Heart right ventricle (tissue), 16 donors: ENCODE measurements around the gene ARID5B. TPM values are rescaled to one million over a fixed set of nuclear protein-coding genes. Genes with fewer than 3 reads are reported as not detected.

ENCODE experiments used
- ATAC-seq, 8 donors: fragments of 200-7000 bp; cut with Tn5 transposase; one replicate each; pipeline ENCODE4 v1.9.1; 2020; ENCODE audit warnings: mild to moderate bottlenecking in 8 of 8, moderate library complexity in 8 of 8, moderate number of reproducible peaks in 1 of 8
- DNase-seq, 2 donors: peaks; one replicate each; pipeline ENCODE4 v3.0.0-alpha.2; 2020
- H3K27ac ChIP-seq, 10 donors: fragments of 200-600 bp; sonication (generic) in 2 of 10; one replicate each; pipeline versions ENCODE4 v1.5.0 to v1.8.0; 2020 to 2022; ENCODE audit warnings: mild to moderate bottlenecking in 3 of 10
- H3K27me3 ChIP-seq, 7 donors: fragments of 200-600 bp; one replicate each; pipeline ENCODE4 v1.8.0; 2021 to 2022; ENCODE audit warnings: mild to moderate bottlenecking in 2 of 7
- H3K36me3 ChIP-seq, 9 donors: fragments of 200-600 bp; sonication (generic) in 1 of 9; one replicate each; pipeline versions ENCODE4 v1.5.0 to v1.8.0; 2020 to 2022; ENCODE audit warnings: mild to moderate bottlenecking in 2 of 9
- H3K4me1 ChIP-seq, 9 donors: fragments of 200-600 bp; sonication (generic) in 1 of 9; one replicate each; pipeline versions ENCODE4 v1.5.0 to v1.8.0; 2020 to 2022; ENCODE audit warnings: mild to moderate bottlenecking in 4 of 9
- H3K4me3 ChIP-seq, 10 donors: fragments of 200-600 bp; sonication (generic) in 2 of 10; one replicate each; pipeline versions ENCODE4 v1.5.0 to v1.8.0; 2020 to 2022; ENCODE audit warnings: mild to moderate bottlenecking in 7 of 10, moderate library complexity in 2 of 10
- H3K9me3 ChIP-seq, 11 donors: fragments of 200-600 bp in 10 of 11; sonication (generic) in 2 of 11; one replicate each; pipeline versions ENCODE4 v1.5.0 to v1.8.0; 2013 to 2022; ENCODE audit warnings: mild to moderate bottlenecking in 2 of 11, control low read depth in 1 of 11, moderate library complexity in 1 of 11
- CTCF ChIP-seq, 9 donors: fragments of 200-600 bp; sonication (generic) in 2 of 9; IDR thresholded peaks; one replicate each; pipeline versions ENCODE4 v1.5.0 to v1.8.0; 2021 to 2022; ENCODE audit warnings: antibody characterized with exemption in 9 of 9, mild to moderate bottlenecking in 5 of 9, moderate library complexity in 1 of 9
- WGBS, 2 donors: extraction: QIAGEN DNeasy Blood & Tissue Kit; methylation state at CpG; one replicate each; pipeline ENCODE4 v1.1.7; 2013; ENCODE audit warnings: inconsistent platforms in 1 of 2; 5-methylcytosine and 5-hydroxymethylcytosine counted together
- intact Hi-C, 10 donors: fragments of 100-400 bp; cut with DNase I; formaldehyde crosslinking; loops; one replicate each; pipeline versions ENCODE4 v1.11.1 to v1.14.2; 2022
- long read RNA-seq, 3 donors: library from polyadenylated mRNA; unstranded; transcript quantifications; one replicate each; pipeline ENCODE4 v2.0.0, GENCODE V29; 2020 to 2021
- polyA plus RNA-seq, 2 donors: library from polyadenylated mRNA; stranded (reverse); fragments of 200-250 nt; gene quantifications; one replicate each; pipeline ENCODE4 v1.2.3, GENCODE V29; 2013
- total RNA-seq, 10 donors: library from RNA; stranded (reverse); fragmentation: NEBNext Ultra II Directional in 3 of 10; extraction: Animal tissue kit (Norgen Biotek cat#: 25700) in 3 of 10; gene quantifications; one replicate each; pipeline versions ENCODE4 v1.2.1 to v1.2.4, GENCODE V29; 2021 to 2023
- donor health status: Arrhythmogenic right ventricular cardiomyopathy.
- donor health status: ischemic (EF 13 %, LVEDD 7.1; RV severe dilation, severe dysfunction).
- donor health status: healthy with polysubstance abuse.
- donor health status: DM: no; HTN: yes; CAD: no.
- donor health status: DM: no; HTN: no; CAD: no.
- donor health status: ischemic (EF 25% LVEDD 6.9; RV normal size, moderate dysfunction).
- donor health status: ischemic (EF 25% LVEDD 5.7; RV mildly dilated, moderate dysfunction).
- donor health status: healthy.
- donor health status: DM: yes; HTN: yes; CAD: no.
- donor health status: Ischemic cardiomyopathy.
- donor health status: ischemic (EF 35%, LVEDD 5.7; RV mildly dilated, moderate dysfunction).
- donor health status: nonischemic (EF 11% LVEDD 7.7; RV severe dilation, severe dysfunction).
- donor health status: DM: yes; HTN: yes; CAD: no.
- donor health status: PGD.
- donor health status: ischemic (EF 29% LVEDD 5.4; RV normal size, mild dysfunction).
- donor health status: nonischemic (EF 23%, LVEDD 6.1; RV moderate dilation, normal function).

ARID5B gene
- total RNA-seq (100 to 1,000 TPM in 1 of 10 donors, 10 to 100 TPM in 9; 12.9 to 108 (median 26.5) TPM), polyA plus RNA-seq (1 to 10 TPM; 5.3 to 5.8 TPM)
- long read RNA-seq, donor 1, partial matches to known transcripts = 7 of 17 reads
- long read RNA-seq, donor 1, other reads (novel, unspliced or antisense) = 10 of 17 reads
- long read RNA-seq, donor 2, partial matches to known transcripts = 2 of 7 reads
- long read RNA-seq, donor 2, other reads (novel, unspliced or antisense) = 5 of 7 reads
- long read RNA-seq, donor 3, partial matches to known transcripts = 12 of 65 reads
- long read RNA-seq, donor 3, other reads (novel, unspliced or antisense) = 53 of 65 reads

GRCh38 chr10:61900829-61901792 is at the start of gene ARID5B:
Gene ARID5B (plus strand): TSS chr10:61901699. CDS start chr10:61901710, 11 bp downstream.
- intact Hi-C loops = loop anchor here in 8 of 10 donors (2.0 to 10.0 kb wide), 10 partner anchors 41 to 342 kb away; no protein-coding TSS in a partner anchor
- Histone ChIP-seq H3K4me3 (peak within 1 kb of the TSS; percentile 43 to 94 (median 76)), H3K36me3 (no peaks in the 10 kb centered on the region), H3K27ac (peak within 1 kb of the TSS in 9 of 10 donors; percentile 74 to 99 (median 94)), H3K9me3 (no peaks in the 10 kb centered on the region), H3K27me3 (no peaks in the 10 kb centered on the region), H3K4me1 (peaks cover 6 to 56% (median 24%) of the 10 kb centered on the region in 9 donors)
- 0 to 1% methylated on average over 34 of the region's 34 CpGs for WGBS, 2 donors
- DNase-seq = peak in 1 of 2 donors; percentile 54
- ATAC-seq = peak in 3 of 8 donors; percentile 18 to 37 (median 26)
- no peak for TF ChIP-seq CTCF (IDR thresholded peaks at IDR 0.05)

- H3K9me3 ChIP-seq = no peaks in the 10 kb centered on the region
- H3K27ac ChIP-seq = no peak overlapping the region
- TF ChIP-seq CTCF (IDR thresholded peaks at IDR 0.05) = no peak
- ATAC-seq (no peak), DNase-seq (no peak)
- no peaks in the 10 kb centered on the region for H3K27me3 ChIP-seq
- 79 to 81% methylated on average over 2 of the region's 2 CpGs for WGBS, 2 donors
- intact Hi-C loops = no loop called here
- no peak overlapping the region for H3K4me3 ChIP-seq
- no peaks in the 10 kb centered on the region for H3K36me3 ChIP-seq
- no peaks in the 10 kb centered on the region for H3K4me1 ChIP-seq
Measured at GRCh38 chr10:61852261-61852660, 49.2 kb upstream of the ARID5B start.

- H3K9me3 ChIP-seq = no peaks in the 10 kb centered on the region
- no peaks in the 10 kb centered on the region for H3K36me3 ChIP-seq
- intact Hi-C loops = no loop called here
- H3K4me1 ChIP-seq = no peaks in the 10 kb centered on the region
- H3K27me3 ChIP-seq = no peaks in the 10 kb centered on the region
- H3K4me3 ChIP-seq = no peak overlapping the region
- DNase-seq = no peak
- ATAC-seq = no peak
- 86 to 87% methylated on average over 3 of the region's 3 CpGs for WGBS, 2 donors
- TF ChIP-seq CTCF (IDR thresholded peaks at IDR 0.05) = no peak
- H3K27ac ChIP-seq = no peak overlapping the region
Measured at GRCh38 chr10:61855771-61856170, 45.7 kb upstream of the ARID5B start.

- intact Hi-C loops = no loop called here
- no peak overlapping the region for H3K27ac ChIP-seq
- TF ChIP-seq CTCF (IDR thresholded peaks at IDR 0.05) = no peak
- DNase-seq (no peak), ATAC-seq (no peak)
- H3K9me3 ChIP-seq = no peaks in the 10 kb centered on the region
- 96 to 98% methylated on average over 2 of the region's 2 CpGs for WGBS, 2 donors
- no peaks in the 10 kb centered on the region for H3K4me1 ChIP-seq
- no peak overlapping the region for H3K4me3 ChIP-seq
- H3K27me3 ChIP-seq = no peaks in the 10 kb centered on the region
- no peaks in the 10 kb centered on the region for H3K36me3 ChIP-seq
Measured at GRCh38 chr10:61857746-61858145, 43.8 kb upstream of the ARID5B start.
